Smooth muscle cell of trachea (primary cell): ENCODE measurements around the gene HK3. TPM values are rescaled to one million over a fixed set of nuclear protein-coding genes. Genes with fewer than 3 reads are reported as not detected.

Experiments
- total RNA-seq: library from RNA; depleted of rRNA; stranded (reverse); fragments of >200 nt; gene quantifications from 2 replicates; pipeline ENCODE4 v1.2.1, GENCODE V29; 2014

The HK3 gene
- not detected in 2 replicates for total RNA-seq

GRCh38 chr5:176899296-176899891, at the start of gene HK3:
Gene HK3 (minus strand): TSS chr5:176899346. CDS start chr5:176896159, 3,187 bp downstream.

Other genes starting within 250 kb of the HK3 start
- not detected in 2 replicates for gene UNC5A, start 88.8 kb downstream of the HK3 start, total RNA-seq
- 24.5 and 33.3 TPM in 2 replicates for gene UIMC1, start 107.4 kb upstream of the HK3 start, total RNA-seq
- 17.2 and 17.9 TPM in 2 replicates for gene ZNF346, start 123.3 kb upstream of the HK3 start, total RNA-seq
- gene FGFR4, start 187.6 kb upstream of the HK3 start, total RNA-seq = 20.1 and 36.7 TPM in 2 replicates
- gene NSD1, start 234.4 kb upstream of the HK3 start, total RNA-seq = 48.1 and 48.7 TPM in 2 replicates